Measurements from ENCODE around the gene SDHAF1.
A peak's percentile ranks its signal among the peaks of the same experiment; 100 is the strongest.
"Not testable (repeated sequence)": the region's sequence is repeated elsewhere in the genome, so short reads cannot be mapped to it uniquely, and the experiment has no call there.

The SDHAF1 gene

GRCh38 chr19:35995048-35995993 is at the start of gene SDHAF1:
TSS of gene SDHAF1 (plus strand) at chr19:35995188. CDS start at chr19:35995275, 87 bp downstream.
- H3K27me3 ChIP-seq (ENCODE audit: low read depth) = no peaks in the 10 kb centered on the region
- peak within 1 kb of the TSS; percentile 80 for H3K4me3 ChIP-seq
- in situ Hi-C loops (cut with MboI; ENCODE audit: low sequenced_read_pairs) = no loop called here
- no peaks in the 10 kb centered on the region for H3K9me3 ChIP-seq
- DNase-seq (ENCODE audit: low spot score in 2 of 2) = peak; percentile 85 to 97
- H3K36me3 ChIP-seq (replicated peaks) = peaks cover 22% of the 10 kb centered on the region
- H3K4me1 ChIP-seq = peaks cover 13% of the 10 kb centered on the region

- Histone ChIP-seq H3K36me3 (replicated peaks) (no peaks in the 10 kb centered on the region), H3K4me1 (peaks cover 3% of the 10 kb centered on the region; the same call in 1 of the 2 replicates), H3K9me3 (no peaks in the 10 kb centered on the region), H3K4me3 (no peak overlapping the region), H3K27me3 (ENCODE audit: low read depth) (no peaks in the 10 kb centered on the region)
- in situ Hi-C loops (cut with MboI; ENCODE audit: low sequenced_read_pairs) = no loop called here
- DNase-seq (ENCODE audit: low spot score in 2 of 2) = no peak
Measured at GRCh38 chr19:35946203-35946602, 48.8 kb upstream of the SDHAF1 start.

- in situ Hi-C loops (cut with MboI; ENCODE audit: low sequenced_read_pairs) = no loop called here
Measured at GRCh38 chr19:35949131-35949530, 45.9 kb upstream of the SDHAF1 start.

GRCh38 chr19:35955881-35956634 is 38.9 kb upstream of the SDHAF1 start:
- peak; percentile 62 to 95 for DNase-seq (ENCODE audit: low spot score in 2 of 2)
- H3K27me3 ChIP-seq (ENCODE audit: low read depth) = no peaks in the 10 kb centered on the region
- no peaks in the 10 kb centered on the region for H3K9me3 ChIP-seq
- H3K4me1 ChIP-seq = peaks cover 15% of the 10 kb centered on the region
- in situ Hi-C loops (cut with MboI; ENCODE audit: low sequenced_read_pairs) = no loop called here
- no peak overlapping the region for H3K4me3 ChIP-seq
- no peaks in the 10 kb centered on the region for H3K36me3 ChIP-seq (replicated peaks)

More at GRCh38 chr19:35949131-35949530, 45.9 kb upstream of the SDHAF1 start:
- Histone ChIP-seq H3K4me3 (no peak overlapping the region), H3K9me3 (no peaks in the 10 kb centered on the region), H3K36me3 (replicated peaks) (no peaks in the 10 kb centered on the region), H3K27me3 (ENCODE audit: low read depth) (no peaks in the 10 kb centered on the region), H3K4me1 (peaks cover 3% of the 10 kb centered on the region; the same call in 1 of the 2 replicates)
- no peak for DNase-seq (ENCODE audit: low spot score in 2 of 2)

GRCh38 chr19:35957411-35957810 is 37.6 kb upstream of the SDHAF1 start:
- DNase-seq (ENCODE audit: low spot score in 2 of 2); H3K36me3 ChIP-seq (replicated peaks); H3K9me3 ChIP-seq; in situ Hi-C loops (cut with MboI; ENCODE audit: low sequenced_read_pairs); H3K4me3 ChIP-seq; H3K27me3 ChIP-seq (ENCODE audit: low read depth): not testable (repeated sequence)
- peaks cover 15% of the 10 kb centered on the region for H3K4me1 ChIP-seq

GRCh38 chr19:35958660-35959039 is 36.3 kb upstream of the SDHAF1 start:
- Histone ChIP-seq H3K27me3 (ENCODE audit: low read depth) (no peaks in the 10 kb centered on the region), H3K36me3 (replicated peaks) (no peaks in the 10 kb centered on the region), H3K4me1 (peaks cover 15% of the 10 kb centered on the region), H3K9me3 (no peaks in the 10 kb centered on the region), H3K4me3 (no peak overlapping the region)
- in situ Hi-C loops (cut with MboI; ENCODE audit: low sequenced_read_pairs) = no loop called here
- DNase-seq (ENCODE audit: low spot score in 2 of 2) = no peak

- peak in 1 of 2 experiments; percentile 27 for DNase-seq (ENCODE audit: low spot score in 2 of 2)
- Histone ChIP-seq H3K4me3 (no peak overlapping the region), H3K36me3 (replicated peaks) (no peaks in the 10 kb centered on the region), H3K4me1 (peaks cover 15% of the 10 kb centered on the region), H3K27me3 (ENCODE audit: low read depth) (no peaks in the 10 kb centered on the region), H3K9me3 (no peaks in the 10 kb centered on the region)
- in situ Hi-C loops (cut with MboI; ENCODE audit: low sequenced_read_pairs) = no loop called here
Measured at GRCh38 chr19:35959040-35959967, 35.7 kb upstream of the SDHAF1 start.

GRCh38 chr19:35959968-35960320 is 35.0 kb upstream of the SDHAF1 start:
- peaks cover 15% of the 10 kb centered on the region for H3K4me1 ChIP-seq
- DNase-seq (ENCODE audit: low spot score in 2 of 2) = no peak
- H3K36me3 ChIP-seq (replicated peaks) = no peaks in the 10 kb centered on the region
- in situ Hi-C loops (cut with MboI; ENCODE audit: low sequenced_read_pairs) = no loop called here
- H3K27me3 ChIP-seq (ENCODE audit: low read depth) = no peaks in the 10 kb centered on the region
- no peak overlapping the region for H3K4me3 ChIP-seq
- no peaks in the 10 kb centered on the region for H3K9me3 ChIP-seq

- in situ Hi-C loops (cut with MboI; ENCODE audit: low sequenced_read_pairs) = no loop called here
- no peak overlapping the region for H3K4me3 ChIP-seq
- H3K9me3 ChIP-seq = no peaks in the 10 kb centered on the region
- peaks cover 12% of the 10 kb centered on the region for H3K4me1 ChIP-seq
- no peaks in the 10 kb centered on the region for H3K27me3 ChIP-seq (ENCODE audit: low read depth)
- no peak for DNase-seq (ENCODE audit: low spot score in 2 of 2)
- no peaks in the 10 kb centered on the region for H3K36me3 ChIP-seq (replicated peaks)
Measured at GRCh38 chr19:35960432-35960972, 34.5 kb upstream of the SDHAF1 start.

- no peaks in the 10 kb centered on the region for H3K9me3 ChIP-seq
- no peak overlapping the region for H3K4me3 ChIP-seq
- H3K4me1 ChIP-seq = no peaks in the 10 kb centered on the region
- in situ Hi-C loops (cut with MboI; ENCODE audit: low sequenced_read_pairs) = no loop called here
- DNase-seq (ENCODE audit: low spot score in 2 of 2) = peak; percentile 57 to 80
- H3K27me3 ChIP-seq (ENCODE audit: low read depth) = no peaks in the 10 kb centered on the region
- no peaks in the 10 kb centered on the region for H3K36me3 ChIP-seq (replicated peaks)
Measured at GRCh38 chr19:35963514-35963913, 31.5 kb upstream of the SDHAF1 start.

- Histone ChIP-seq H3K4me1 (no peaks in the 10 kb centered on the region), H3K4me3 (no peak overlapping the region), H3K36me3 (replicated peaks) (no peaks in the 10 kb centered on the region), H3K9me3 (no peaks in the 10 kb centered on the region), H3K27me3 (ENCODE audit: low read depth) (no peaks in the 10 kb centered on the region)
- DNase-seq (ENCODE audit: low spot score in 2 of 2) = no peak
- in situ Hi-C loops (cut with MboI; ENCODE audit: low sequenced_read_pairs) = no loop called here
Measured at GRCh38 chr19:35966771-35967170, 28.2 kb upstream of the SDHAF1 start.

- no peaks in the 10 kb centered on the region for H3K4me1 ChIP-seq
- no peak for DNase-seq (ENCODE audit: low spot score in 2 of 2)
- peaks cover 2% of the 10 kb centered on the region; the same call in 1 of the 2 replicates for H3K27me3 ChIP-seq (ENCODE audit: low read depth)
- in situ Hi-C loops (cut with MboI; ENCODE audit: low sequenced_read_pairs) = no loop called here
- no peak overlapping the region for H3K4me3 ChIP-seq
- no peaks in the 10 kb centered on the region for H3K9me3 ChIP-seq
- no peaks in the 10 kb centered on the region for H3K36me3 ChIP-seq (replicated peaks)
Measured at GRCh38 chr19:35973487-35973886, 21.5 kb upstream of the SDHAF1 start.

- Histone ChIP-seq H3K27me3 (ENCODE audit: low read depth) (peaks cover 2% of the 10 kb centered on the region; the same call in 1 of the 2 replicates), H3K36me3 (replicated peaks) (no peaks in the 10 kb centered on the region), H3K4me3 (no peak overlapping the region), H3K4me1 (no peaks in the 10 kb centered on the region), H3K9me3 (no peaks in the 10 kb centered on the region)
- peak; percentile 33 to 53 for DNase-seq (ENCODE audit: low spot score in 2 of 2)
- in situ Hi-C loops (cut with MboI; ENCODE audit: low sequenced_read_pairs) = no loop called here
Measured at GRCh38 chr19:35975608-35976214, 19.3 kb upstream of the SDHAF1 start.

Measured in HAP-1 (cell line).